SH-SY5Y (cell line): Measurements from ENCODE around the gene URB2.

Experiments used
- GATA2 ChIP-seq: IDR thresholded peaks from 2 replicates; pipeline ENCODE4 v1.6.1; 2011; ENCODE audit warnings: mild to moderate bottlenecking, low read depth, low read length
- GATA3 ChIP-seq: IDR thresholded peaks from 2 replicates; pipeline ENCODE4 v1.6.1; 2011; ENCODE audit warnings: low read depth, mild to moderate bottlenecking, low read length, moderate library complexity

DNA sequence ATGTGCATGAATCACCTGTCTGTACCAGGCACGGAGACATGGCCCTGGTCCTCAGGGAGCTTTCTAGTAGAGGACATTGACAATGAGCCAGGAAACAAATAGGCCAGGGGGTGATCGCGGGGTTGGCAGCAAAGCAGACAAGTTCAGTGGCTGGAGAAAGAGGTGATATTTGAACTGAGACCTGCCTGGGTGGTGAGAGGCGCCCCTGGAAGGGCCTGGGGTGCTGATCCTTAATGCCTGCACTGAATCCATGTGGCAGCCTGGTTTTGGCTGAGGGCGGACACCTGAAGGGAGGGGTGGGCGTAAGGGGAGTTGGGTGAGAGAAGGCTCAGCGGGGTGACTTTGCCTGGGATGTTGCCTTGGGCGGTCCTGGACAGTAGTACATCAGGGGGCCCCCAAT lies 35.9 kb downstream of the URB2 start:
- TF ChIP-seq GATA3 (no peak), GATA2 (no peak)
